GM21619 (cell line): ENCODE data around the gene NCKAP1.
"Not testable (repeated sequence)": the region's sequence is repeated elsewhere in the genome, so short reads cannot be mapped to it uniquely, and the experiment has no call there.

Experiments used
- ATAC-seq: cut with Tn5 transposase; IDR thresholded peaks from one replicate; pipeline ENCODE4 v1.9.1; 2021; ENCODE audit not compliant: unreplicated experiment

NCKAP1 gene

GRCh38 chr2:182915369-182916326 lies 122.6 kb downstream of the NCKAP1 start:
- no peak for ATAC-seq

- ATAC-seq = no peak
Measured at GRCh38 chr2:182914852-182915251, 123.4 kb downstream of the NCKAP1 start.

- ATAC-seq = no peak
Measured at GRCh38 chr2:182913064-182913463, 125.2 kb downstream of the NCKAP1 start.

- no peak for ATAC-seq
Measured at GRCh38 chr2:182912518-182912915, 125.7 kb downstream of the NCKAP1 start.

DNA sequence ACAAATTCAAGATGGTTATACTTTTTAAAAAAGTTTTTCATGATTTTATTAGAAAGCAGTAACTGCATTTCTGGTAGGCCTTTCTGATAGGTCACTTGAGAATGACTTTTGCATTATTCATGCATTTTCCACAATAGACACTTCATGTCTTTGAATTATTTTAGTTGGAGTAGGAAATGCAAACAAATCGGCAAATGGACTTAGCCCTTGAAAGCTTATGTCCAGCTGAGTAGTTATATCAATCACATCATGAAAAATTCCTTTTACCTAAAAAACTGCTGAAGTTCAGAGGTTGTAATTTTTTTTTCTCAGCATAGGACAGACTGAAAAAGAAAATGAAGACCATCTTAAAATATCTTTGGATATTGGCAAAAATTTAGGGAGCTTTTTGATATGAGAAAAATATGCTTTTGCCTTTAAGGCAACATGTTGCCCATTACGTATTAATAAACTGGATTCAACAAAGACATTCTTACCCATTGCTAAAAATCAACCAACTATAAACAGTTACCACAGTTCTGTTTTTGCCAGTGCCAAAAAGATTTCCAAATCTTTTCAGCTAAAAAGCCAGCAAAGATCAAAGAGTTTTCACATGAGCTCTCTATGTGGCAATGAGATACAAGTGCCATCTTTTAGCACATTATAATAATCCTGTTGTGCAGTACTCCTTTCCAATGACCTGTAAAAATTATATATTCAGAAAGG lies 126.3 kb downstream of the NCKAP1 start:
- ATAC-seq = no peak

DNA sequence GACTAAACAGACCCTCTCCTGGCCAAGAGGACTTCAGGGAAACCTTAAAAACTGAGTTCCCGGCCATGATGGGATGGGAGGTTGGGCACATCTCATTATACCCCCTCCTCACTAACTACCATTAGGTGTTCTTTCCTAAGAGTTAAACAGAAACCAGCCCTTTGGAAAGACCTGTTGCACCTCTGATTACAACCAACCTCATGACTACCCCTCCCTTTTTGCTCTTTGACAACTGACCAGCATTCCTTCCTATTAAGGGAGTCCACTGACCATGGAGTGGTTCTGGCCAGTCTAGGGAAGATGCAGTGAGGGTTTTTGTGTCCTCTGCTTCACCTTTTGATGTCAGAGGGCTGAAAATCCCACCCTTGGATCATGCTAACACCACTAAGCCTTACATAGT lies 127.3 kb downstream of the NCKAP1 start:
- ATAC-seq = no peak

GRCh38 chr2:182907081-182907830 lies 131.0 kb downstream of the NCKAP1 start:
- no peak for ATAC-seq

DNA sequence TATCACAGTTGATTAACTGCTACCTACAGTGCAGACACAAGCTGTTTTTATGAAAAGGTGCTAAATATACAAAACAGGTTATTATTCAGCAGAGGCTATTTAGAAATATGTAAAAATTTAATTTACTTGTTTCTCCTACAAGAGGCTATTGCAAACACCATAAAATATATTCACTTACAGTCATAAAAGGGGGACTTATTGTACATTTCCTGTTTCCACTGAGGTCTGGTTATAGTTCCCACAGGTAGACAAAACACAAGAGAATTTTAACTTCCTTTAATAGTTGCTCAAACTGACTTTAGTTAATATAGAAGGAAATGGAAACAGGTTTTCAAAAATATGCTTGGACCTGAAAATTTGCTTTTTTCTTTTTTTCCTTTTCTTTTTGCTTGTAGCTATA lies 131.8 kb downstream of the NCKAP1 start:
- ATAC-seq = peak; percentile 66

DNA sequence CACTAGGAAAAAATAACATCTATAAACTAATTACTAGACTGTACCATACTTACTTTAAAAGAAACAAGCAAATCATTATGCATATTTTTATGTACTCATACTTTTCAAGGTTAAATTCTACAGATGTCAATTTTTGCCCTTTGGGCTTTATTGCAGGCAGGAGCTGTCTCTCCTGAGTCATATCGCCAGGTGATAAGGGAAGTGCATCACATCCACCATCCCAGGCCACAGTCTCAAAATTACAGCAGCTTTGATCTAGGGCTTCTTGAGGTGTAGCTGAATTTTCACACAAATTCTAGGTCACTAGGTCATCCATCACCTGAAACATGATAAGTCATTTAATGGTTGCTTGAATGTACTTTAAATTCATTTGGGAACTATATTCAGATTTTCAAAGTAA lies 133.4 kb downstream of the NCKAP1 start:
- ATAC-seq = no peak

DNA sequence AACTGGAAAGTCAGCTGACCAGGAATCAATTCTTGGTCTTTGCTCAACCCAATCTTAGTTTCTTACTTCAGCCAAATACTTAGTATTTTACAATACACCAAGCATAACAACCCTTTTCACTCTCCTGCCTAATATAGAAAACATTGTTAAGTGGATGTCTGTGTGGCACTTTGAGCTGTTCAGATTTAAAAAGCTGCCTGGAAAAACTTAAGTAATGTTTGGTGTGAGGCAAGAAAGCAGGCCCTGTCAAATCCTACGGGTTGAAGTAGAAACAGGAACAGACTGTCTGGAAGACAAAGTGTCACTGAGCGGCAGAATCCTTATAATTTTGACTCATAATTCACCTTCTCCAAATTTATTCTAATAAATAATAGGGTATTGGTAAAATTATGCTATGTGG lies 134.7 kb downstream of the NCKAP1 start:
- no peak for ATAC-seq

DNA sequence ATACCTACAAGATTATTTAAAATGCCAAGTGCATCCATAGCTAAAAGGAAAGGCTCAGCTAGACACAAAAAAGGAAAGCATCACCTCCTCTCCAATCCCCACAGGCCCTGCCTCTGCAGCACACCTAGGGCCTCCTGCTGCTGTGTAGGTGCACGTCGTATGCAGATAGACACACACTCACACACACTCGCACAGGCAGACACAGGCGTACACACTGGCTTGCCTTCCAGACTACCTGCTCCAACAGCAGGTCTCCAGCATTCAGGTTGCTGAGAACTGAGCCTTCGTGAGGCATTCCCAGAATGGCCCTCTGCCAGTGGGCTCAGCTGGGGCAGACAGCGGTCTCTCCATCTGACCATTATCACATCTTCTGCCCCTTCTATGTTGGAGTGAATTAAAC lies 136.5 kb downstream of the NCKAP1 start:
- no peak for ATAC-seq

GRCh38 chr2:182898718-182899117 lies 139.5 kb downstream of the NCKAP1 start:
- no peak for ATAC-seq

GRCh38 chr2:182897137-182897536 lies 141.1 kb downstream of the NCKAP1 start:
- no peak for ATAC-seq

GRCh38 chr2:182895798-182896197 lies 142.5 kb downstream of the NCKAP1 start:
- no peak for ATAC-seq

DNA sequence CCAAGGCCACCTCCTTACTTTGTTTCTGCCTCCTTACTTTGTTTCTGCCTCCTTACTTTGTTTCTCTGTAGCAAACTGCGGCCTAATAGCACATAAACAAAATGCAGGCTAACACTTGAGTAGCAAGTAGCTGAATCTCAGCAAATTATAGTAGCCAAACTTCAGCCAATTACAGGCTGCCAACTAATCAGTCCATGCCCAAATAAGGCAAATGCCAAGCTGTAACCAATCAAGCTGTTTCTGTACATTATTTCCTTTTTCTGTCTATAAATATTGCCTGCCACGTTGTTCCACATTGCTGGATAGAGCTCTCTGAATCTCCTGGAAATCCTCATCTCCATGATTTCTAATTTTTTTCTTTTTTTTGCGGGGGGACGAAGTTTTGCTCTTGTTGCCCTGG lies 143.1 kb downstream of the NCKAP1 start:
- no peak for ATAC-seq

DNA sequence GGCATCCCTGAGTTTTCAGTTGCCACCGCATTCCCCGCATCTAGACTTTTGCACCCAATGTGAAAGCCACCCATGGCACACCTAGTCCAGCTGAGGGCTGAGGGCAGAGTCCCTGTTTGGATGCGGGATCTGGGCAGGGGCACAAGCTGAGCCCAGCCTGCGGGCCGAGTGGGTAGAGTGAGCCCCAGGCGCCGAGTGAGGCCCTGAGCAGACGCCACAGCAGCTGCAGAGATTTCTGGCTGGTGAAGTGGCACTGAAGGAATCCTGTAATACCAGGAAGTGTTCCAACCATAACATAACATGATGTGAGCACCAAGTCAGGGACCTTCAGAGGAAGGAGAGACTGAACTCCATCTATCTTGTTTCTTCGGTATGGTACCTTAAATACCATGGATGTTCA lies 144.1 kb downstream of the NCKAP1 start:
- no peak for ATAC-seq

GRCh38 chr2:182893666-182894065 lies 144.6 kb downstream of the NCKAP1 start:
- ATAC-seq = no peak

- not testable (repeated sequence) for ATAC-seq
Measured at GRCh38 chr2:182893035-182893434, 145.2 kb downstream of the NCKAP1 start.

DNA sequence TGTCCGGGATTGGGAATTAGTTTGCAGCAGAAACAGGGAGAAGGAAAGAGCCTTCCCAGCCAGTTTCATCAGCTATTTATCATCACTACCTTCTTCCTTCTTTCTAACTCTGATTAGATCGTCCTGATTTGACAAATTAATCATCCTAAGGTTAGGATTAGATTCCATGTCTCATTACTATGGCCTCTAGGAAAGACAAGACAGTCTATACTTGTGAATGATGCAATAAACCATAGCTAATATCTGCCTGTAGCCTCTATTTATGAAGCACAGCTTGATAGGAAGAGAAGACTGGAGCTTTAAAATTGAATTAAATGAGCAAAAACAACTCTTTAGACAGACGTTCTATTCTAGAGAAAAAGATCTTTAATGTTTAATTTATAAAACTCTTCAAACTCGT lies 146.6 kb downstream of the NCKAP1 start:
- no peak for ATAC-seq

DNA sequence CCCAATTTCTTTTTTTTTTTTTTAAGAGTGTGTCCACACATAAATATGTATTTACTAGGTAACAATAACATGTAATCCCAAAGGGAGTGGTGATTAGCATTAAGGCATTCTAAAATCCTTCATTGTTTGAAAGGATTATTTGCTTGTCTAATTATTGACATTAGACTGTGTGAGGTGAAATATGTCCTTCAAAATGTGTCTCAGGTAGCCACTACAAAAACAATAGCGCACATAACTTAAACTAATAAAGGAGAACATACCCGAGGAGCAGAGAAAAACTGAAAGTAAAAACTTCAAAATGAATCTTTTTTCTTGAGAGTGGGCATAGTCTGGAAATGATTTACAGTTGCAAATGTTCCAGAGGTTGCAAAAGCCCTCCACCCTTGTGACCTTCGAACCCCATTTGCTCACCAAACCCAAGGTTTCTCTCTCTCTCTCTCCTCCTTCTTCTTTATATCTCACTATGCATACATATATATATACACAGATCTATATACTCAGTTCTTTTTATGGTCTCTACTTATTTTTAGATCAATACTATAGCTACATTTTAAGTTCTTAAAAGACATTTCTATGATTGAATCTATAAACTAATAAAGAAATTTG lies 147.4 kb downstream of the NCKAP1 start:
- no peak for ATAC-seq

DNA sequence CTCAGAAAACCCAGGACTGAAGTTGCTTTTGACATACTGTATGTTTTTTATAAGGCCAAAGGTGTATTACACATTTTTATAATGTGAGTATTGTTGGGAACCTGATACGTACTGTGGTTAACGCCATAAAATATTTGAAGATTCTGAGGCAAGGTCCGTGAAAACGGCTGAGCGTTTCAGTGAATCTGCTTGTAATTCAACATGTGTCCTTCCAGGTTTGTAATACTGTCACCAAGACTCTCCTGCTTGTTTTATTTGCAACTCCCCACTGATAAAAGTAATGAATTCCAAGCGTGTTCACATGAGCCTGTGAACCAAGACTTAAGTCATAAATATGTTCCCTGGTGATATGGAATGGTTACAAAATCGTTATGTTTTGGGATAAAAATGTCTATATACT lies 148.0 kb downstream of the NCKAP1 start:
- no peak for ATAC-seq
